HCT116 (cell line): Measurements from ENCODE around the gene AFDN. TPM values are rescaled to one million over a fixed set of nuclear protein-coding genes. Genes with fewer than 3 reads are reported as not detected.

Source experiments
- ATAC-seq: fragments of 200-7000 bp; cut with Tn5 transposase; 2 replicates; pipeline ENCODE4 v1.9.1; 2020; ENCODE audit warnings: mild to moderate bottlenecking, moderate library complexity
- BruUV-seq: library from RNA; stranded (reverse); fragments of 400-500 nt; replicated peaks from 2 replicates; lab custom pipeline; 2021; lab: Mats Ljungman, UMichigan
- CTCF ChIA-PET: fragments of 300-600 bp; sonication (Branson Sonifier 250); formaldehyde crosslinking; loops from one replicate; lab custom pipeline; 2021; ENCODE audit warnings: antibody characterized with exemption; lab: Charles Lee
- POLR2A ChIA-PET: fragments of 300-600, 350-600 bp; sonication (Branson Sonifier 250); formaldehyde crosslinking; loops from one replicate; lab custom pipeline; 2021; ENCODE audit warnings: antibody characterized with exemption; lab: Charles Lee
- RAD21 ChIA-PET, 2 experiments: fragments of 300-600 bp; sonication (Branson Sonifier 250); formaldehyde crosslinking; loops; one replicate each; lab custom pipeline; 2023; ENCODE audit warnings: low total read pairs in 2 of 2; ENCODE audit not compliant: uncharacterized antibody in 2 of 2, unreplicated experiment in 2 of 2, low non-redundant PET in 1 of 2; lab: Charles Lee
- DNase-seq: peaks from one replicate; pipeline ENCODE4 v3.0.0-alpha.2; 2010; ENCODE audit warnings: low read depth, low spot score
- H2AFZ ChIP-seq: fragments of 200-600 bp; shearing (Covaris generic), sonication (generic); 2 replicates; pipeline ENCODE4 v1.6.1; 2017; ENCODE audit warnings: low read depth, mixed run types, mixed read lengths, antibody characterized with exemption, low read length; ENCODE audit not compliant: poor library complexity, severe bottlenecking
- H3K27ac ChIP-seq: 2 replicates; pipeline ENCODE4 v1.5.1; 2012; ENCODE audit warnings: low read depth, low read length
- H3K27me3 ChIP-seq: fragments of 200-600 bp; sonication (generic); 2 replicates; pipeline ENCODE4 v1.6.1; 2016; ENCODE audit warnings: mixed run types, low read length, mixed read lengths; ENCODE audit not compliant: insufficient read depth
- H3K36me3 ChIP-seq, 2 experiments: fragments of 200-500 bp in 1 of 2; fragments of 200-600 bp in 1 of 2; sonication (Bioruptor generic) in 1 of 2; sonication (generic) in 1 of 2; 2 replicates each; pipeline versions ENCODE4 v1.5.1 to v1.6.1; 2014 to 2016; ENCODE audit warnings: low read length in 2 of 2, inconsistent platforms in 1 of 2, mixed read lengths in 1 of 2, mixed run types in 1 of 2; ENCODE audit not compliant: insufficient read depth in 2 of 2, control insufficient read depth in 1 of 2
- H3K4me1 ChIP-seq, 2 experiments: fragments of 200-600 bp in 1 of 2; sonication (generic) in 1 of 2; 2 replicates each; pipeline versions ENCODE4 v1.5.1 to v1.6.1; 2012 to 2017; ENCODE audit warnings: low read length in 2 of 2, inconsistent platforms in 1 of 2, mild to moderate bottlenecking in 1 of 2, mixed read lengths in 1 of 2, mixed run types in 1 of 2, moderate library complexity in 1 of 2; ENCODE audit not compliant: insufficient read depth in 2 of 2, control insufficient read depth in 1 of 2
- H3K4me2 ChIP-seq: fragments of 200-600 bp; sonication (generic); 2 replicates; pipeline ENCODE4 v1.6.1; 2017; ENCODE audit warnings: mixed run types, low read length, mixed read lengths
- H3K4me3 ChIP-seq, 2 experiments: fragments of 200-600 bp in 1 of 2; sonication (generic) in 1 of 2; replicated peaks in 1 of 2; 2 replicates each; pipeline ENCODE4 v1.5.1; 2011 to 2016; ENCODE audit warnings: low read length in 2 of 2, control low read depth in 1 of 2, low read depth in 1 of 2, mild to moderate bottlenecking in 1 of 2, mixed read lengths in 1 of 2, mixed run types in 1 of 2
- H3K79me2 ChIP-seq: fragments of 200-600 bp; sonication (generic); 2 replicates; pipeline ENCODE4 v1.6.1; 2017; ENCODE audit warnings: mild to moderate bottlenecking, mixed run types, low read length, moderate library complexity, mixed read lengths; ENCODE audit not compliant: insufficient read depth
- H3K9ac ChIP-seq: fragments of 200-600 bp; sonication (generic); 2 replicates; pipeline ENCODE4 v1.6.1; 2016; ENCODE audit warnings: low read length, mixed read lengths
- H3K9me2 ChIP-seq: fragments of 200-600 bp; sonication (generic), shearing (Covaris generic); 2 replicates; pipeline ENCODE4 v1.6.1; 2017; ENCODE audit warnings: mixed run types, mild to moderate bottlenecking, moderate library complexity; ENCODE audit not compliant: insufficient read depth
- H3K9me3 ChIP-seq, 2 experiments: fragments of 200-500 bp in 1 of 2; fragments of 200-600 bp in 1 of 2; sonication (Bioruptor generic) in 1 of 2; sonication (generic) in 1 of 2; 2 replicates each; pipeline ENCODE4 v1.6.1; 2014 to 2017; ENCODE audit warnings: low read length in 2 of 2, mixed read lengths in 2 of 2, inconsistent platforms in 1 of 2, low read depth in 1 of 2, mild to moderate bottlenecking in 1 of 2, mixed run types in 1 of 2, moderate library complexity in 1 of 2; ENCODE audit not compliant: control insufficient read depth in 1 of 2, insufficient read depth in 1 of 2
- H4K20me1 ChIP-seq: fragments of 200-600 bp; sonication (generic), shearing (Covaris generic); 2 replicates; pipeline ENCODE4 v1.6.1; 2017; ENCODE audit warnings: mixed run types, mild to moderate bottlenecking, moderate library complexity; ENCODE audit not compliant: insufficient read depth
- ATF3 ChIP-seq: IDR thresholded peaks from 2 replicates; pipeline ENCODE4 v1.6.1; 2012
- CBX3 ChIP-seq: IDR thresholded peaks from 2 replicates; pipeline ENCODE4 v1.6.1; 2012; ENCODE audit warnings: low read depth
- CEBPB ChIP-seq: IDR thresholded peaks from 2 replicates; pipeline ENCODE4 v1.6.1; 2012; ENCODE audit warnings: low read depth
- CTCF ChIP-seq, 3 experiments: fragments of 200-600 bp in 1 of 3; sonication (generic) in 1 of 3; IDR thresholded peaks in 2 of 3; conservative IDR thresholded peaks in 1 of 3; 2 replicates each; pipeline ENCODE4 v1.5.1; 2012 to 2017; ENCODE audit warnings: low read depth in 2 of 3, low read length in 2 of 3, antibody characterized with exemption in 1 of 3, borderline replicate concordance in 1 of 3, control low read depth in 1 of 3, mild to moderate bottlenecking in 1 of 3, mixed read lengths in 1 of 3, mixed run types in 1 of 3, moderate library complexity in 1 of 3; ENCODE audit not compliant: insufficient read depth in 1 of 3
- EGR1 ChIP-seq: IDR thresholded peaks from 2 replicates; pipeline ENCODE4 v1.6.1; 2012; ENCODE audit warnings: low read depth
- ELF1 ChIP-seq: IDR thresholded peaks from 2 replicates; pipeline ENCODE4 v1.6.1; 2012; ENCODE audit warnings: low read depth, borderline replicate concordance
- EZH2 ChIP-seq: fragments of 200-600 bp; sonication (generic); IDR thresholded peaks from 2 replicates; pipeline ENCODE4 v1.6.1; 2017; ENCODE audit warnings: antibody characterized with exemption, mixed run types
- EZH2phosphoT487 ChIP-seq: fragments of 200-600 bp; IDR thresholded peaks from 2 replicates; pipeline ENCODE4 v1.6.1; 2018; ENCODE audit warnings: antibody characterized with exemption, borderline replicate concordance
- FOSL1 ChIP-seq: IDR thresholded peaks from 2 replicates; pipeline ENCODE4 v1.6.1; 2012; ENCODE audit warnings: low read depth
- JUND ChIP-seq: IDR thresholded peaks from 2 replicates; pipeline ENCODE4 v1.6.1; 2012
- MAX ChIP-seq: IDR thresholded peaks from 2 replicates; pipeline ENCODE4 v1.6.1; 2012
- POLR2A ChIP-seq: IDR thresholded peaks from 2 replicates; pipeline ENCODE4 v1.7.0; 2011; ENCODE audit warnings: borderline replicate concordance; ENCODE audit not compliant: insufficient read depth, insufficient read length; ENCODE audit errors: extremely low read depth
- POLR2AphosphoS5 ChIP-seq: IDR thresholded peaks from 2 replicates; pipeline ENCODE4 v1.6.1; 2011; ENCODE audit warnings: mild to moderate bottlenecking, low read depth, low read length, moderate library complexity
- SIN3A ChIP-seq: IDR thresholded peaks from 2 replicates; pipeline ENCODE4 v1.6.1; 2012; ENCODE audit warnings: low read depth
- SRF ChIP-seq: IDR thresholded peaks from 2 replicates; pipeline ENCODE4 v1.6.1; 2012; ENCODE audit warnings: low read depth
- TCF7L2 ChIP-seq: IDR thresholded peaks from 2 replicates; pipeline ENCODE4 v1.7.0; 2011; ENCODE audit warnings: borderline replicate concordance, inconsistent platforms; ENCODE audit not compliant: insufficient read depth, insufficient read length; ENCODE audit errors: extremely low read depth
- YY1 ChIP-seq: IDR thresholded peaks from 2 replicates; pipeline ENCODE4 v1.6.1; 2011; ENCODE audit warnings: low read length, low read depth, moderate library complexity, mild to moderate bottlenecking; ENCODE audit not compliant: insufficient replicate concordance; ENCODE audit errors: extremely low read depth
- ZBTB33 ChIP-seq: IDR thresholded peaks from 2 replicates; pipeline ENCODE4 v1.6.1; 2011; ENCODE audit warnings: mild to moderate bottlenecking, low read length, moderate library complexity; ENCODE audit not compliant: insufficient replicate concordance; ENCODE audit errors: extremely low read depth
- ZFX ChIP-seq: fragments of 450-650 bp; IDR thresholded peaks from 2 replicates; pipeline ENCODE4 v1.6.1; 2017
- ZNF274 ChIP-seq: fragments of 200-500 bp; sonication (Bioruptor generic); IDR thresholded peaks from 2 replicates; pipeline ENCODE4 v1.6.1; 2014; ENCODE audit warnings: mild to moderate bottlenecking, low read depth, low read length, inconsistent platforms
- intact Hi-C: fragments of 100-400 bp; cut with micrococcal nuclease; formaldehyde crosslinking; loops from 2 replicates; pipeline ENCODE4 v1.10.0; 2022
- total RNA-seq: library from RNA; stranded (reverse); gene quantifications from one replicate; pipeline ENCODE4 v1.2.1, GENCODE V29; 2021; ENCODE audit not compliant: unreplicated experiment

AFDN gene
- total RNA-seq, 1 experiment from 2014 or later = 59.4 TPM

- ChIA-PET POLR2A (no interaction called here), RAD21 (no interaction called here), CTCF (no interaction called here)
- no peaks in the 10 kb centered on the region for H3K36me3 ChIP-seq
- H3K4me1 ChIP-seq = peaks cover 0 to 4% of the 10 kb centered on the region in 2 experiments; a peak in 1 of 4 replicates
- no peaks in the 10 kb centered on the region for H3K27me3 ChIP-seq
- H3K4me2 ChIP-seq = no peak overlapping the region
- ATAC-seq (no peak), DNase-seq (no peak)
- TF ChIP-seq YY1 = no peak
- TF ChIP-seq EZH2 = no peak
- TF ChIP-seq CEBPB = no peak
- no peak for TF ChIP-seq CBX3
- TF ChIP-seq ZFX = no peak
- TF ChIP-seq CTCF (IDR thresholded peaks at IDR 0.05 in 2 of 3, conservative IDR thresholded peaks at IDR 0.05 in 1 of 3; ENCODE audit: borderline replicate concordance in 1 of 3, insufficient read depth in 1 of 3, low read depth in 2 of 3, low read length in 2 of 3) = no peak
- no peak for TF ChIP-seq EZH2phosphoT487
- no peak for TF ChIP-seq ELF1
- no peak for TF ChIP-seq ZNF274
- no peak for TF ChIP-seq ATF3
- TF ChIP-seq ZBTB33 = no peak
- no peak for TF ChIP-seq EGR1
- no peak for TF ChIP-seq SRF
- no peak for TF ChIP-seq JUND
- TF ChIP-seq TCF7L2 = no peak
- TF ChIP-seq FOSL1 = no peak
- no peak for TF ChIP-seq POLR2A
- no peak for TF ChIP-seq MAX
- no peak for TF ChIP-seq POLR2AphosphoS5
- no peak for TF ChIP-seq SIN3A
- H3K9me2 ChIP-seq = no peaks in the 10 kb centered on the region
- H3K9me3 ChIP-seq = no peaks in the 10 kb centered on the region
- H2AFZ ChIP-seq = no peak overlapping the region
- intact Hi-C loops = no loop called here
- H3K27ac ChIP-seq = no peak overlapping the region
- no TSS peak for BruUV-seq
- H3K79me2 ChIP-seq = peaks cover 98% of the 10 kb centered on the region
- peaks cover 13% of the 10 kb centered on the region; the same call in 1 of the 2 replicates for H4K20me1 ChIP-seq
- H3K4me3 ChIP-seq = no peak overlapping the region
- no peak overlapping the region for H3K9ac ChIP-seq
Measured at GRCh38 chr6:167841981-167842380, 15.3 kb downstream of the AFDN start.
